ENCODE results near the gene PRKAR2A.

PRKAR2A gene

DNA sequence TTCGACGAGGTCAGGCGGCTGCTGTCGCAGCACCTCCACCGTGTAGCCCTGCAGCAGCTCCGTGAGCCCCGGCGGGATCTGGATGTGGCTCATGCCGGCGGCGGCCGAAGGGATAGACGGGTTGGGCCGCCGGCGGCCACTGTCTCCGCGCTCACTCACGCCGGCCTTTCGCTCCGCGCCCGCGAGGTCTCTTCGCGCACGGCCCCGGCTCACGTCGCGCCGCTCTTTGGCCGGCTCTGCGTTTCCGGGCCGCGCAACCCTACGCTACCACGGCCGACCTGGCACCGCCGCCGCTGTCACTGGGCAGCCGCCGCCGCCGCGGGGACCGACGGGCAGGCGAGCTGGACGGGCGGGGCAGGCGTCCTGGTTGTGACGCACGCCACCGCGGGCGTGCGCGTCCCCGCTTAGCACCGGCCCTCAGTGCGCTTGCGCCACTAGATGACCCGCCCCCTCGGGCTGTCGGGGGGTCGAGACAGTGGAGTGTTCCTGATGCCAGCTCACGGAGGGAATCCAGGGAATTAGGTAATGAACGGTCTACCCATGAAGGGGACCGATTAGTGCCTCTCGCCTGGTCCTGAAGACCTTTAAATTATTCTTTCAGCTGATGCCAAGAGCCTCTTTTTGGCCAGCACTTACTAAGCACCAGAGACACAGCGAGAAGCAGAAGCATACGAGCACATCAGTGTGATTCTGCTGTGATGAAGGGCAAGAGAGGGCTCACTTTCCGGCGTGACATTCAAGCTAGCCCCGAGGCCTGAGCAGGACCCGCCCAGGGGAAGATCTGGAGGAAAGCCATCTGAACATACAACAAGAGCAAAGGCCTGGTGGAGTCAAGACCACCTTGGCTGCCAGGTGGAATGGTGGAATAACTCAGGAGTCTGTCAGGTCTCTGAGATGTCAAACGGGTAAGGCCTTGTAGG is at the start of gene PRKAR2A:
TSS of gene PRKAR2A (minus strand) at position 371 of the 920 bp plus-strand sequence. CDS start at position 93, 278 bp downstream.
- peak; percentile 96 for DNase-seq (ENCODE audit: low spot score)

DNA sequence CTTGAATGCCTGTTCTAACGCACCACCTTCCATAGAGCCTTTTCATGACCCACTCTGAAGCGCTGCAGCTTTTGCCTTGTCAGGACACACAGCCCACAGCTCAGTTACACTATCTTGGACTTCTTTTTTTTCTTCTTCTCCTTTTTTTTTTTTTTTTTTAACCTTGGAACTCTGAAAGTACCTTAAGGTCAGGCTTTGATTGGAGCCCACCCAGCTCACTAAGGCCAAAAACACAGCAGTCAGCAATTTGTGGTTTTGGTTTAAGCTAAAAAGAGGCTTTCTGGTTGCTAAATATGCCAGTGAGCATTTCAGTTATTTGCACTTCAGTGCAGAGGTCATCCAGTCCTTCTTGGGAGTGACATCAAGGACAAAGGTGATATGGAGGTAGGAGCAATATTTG is 49.3 kb upstream of the PRKAR2A start:
- DNase-seq (ENCODE audit: low spot score), result peak; percentile 48

DNA sequence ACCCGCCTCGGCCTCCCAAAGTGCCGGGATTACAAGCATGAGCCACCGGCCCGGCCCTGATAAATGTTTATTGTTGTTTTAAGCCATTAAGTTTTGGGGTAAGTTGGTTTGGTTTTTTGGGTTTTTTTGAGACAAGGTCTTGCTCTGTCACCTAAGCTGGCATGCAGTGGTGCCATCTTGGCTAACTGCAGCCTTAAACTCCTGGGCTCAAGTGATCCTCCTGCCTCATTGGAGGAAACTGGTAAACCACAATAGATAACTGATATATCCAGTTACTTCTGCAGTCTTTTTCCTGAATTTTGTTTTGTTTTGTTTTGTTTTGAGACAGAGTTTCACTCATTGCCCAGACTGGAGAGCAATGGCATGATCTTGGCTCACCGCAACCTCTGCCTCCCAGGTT is 46.8 kb upstream of the PRKAR2A start:
- DNase-seq (ENCODE audit: low spot score), result no peak

DNA sequence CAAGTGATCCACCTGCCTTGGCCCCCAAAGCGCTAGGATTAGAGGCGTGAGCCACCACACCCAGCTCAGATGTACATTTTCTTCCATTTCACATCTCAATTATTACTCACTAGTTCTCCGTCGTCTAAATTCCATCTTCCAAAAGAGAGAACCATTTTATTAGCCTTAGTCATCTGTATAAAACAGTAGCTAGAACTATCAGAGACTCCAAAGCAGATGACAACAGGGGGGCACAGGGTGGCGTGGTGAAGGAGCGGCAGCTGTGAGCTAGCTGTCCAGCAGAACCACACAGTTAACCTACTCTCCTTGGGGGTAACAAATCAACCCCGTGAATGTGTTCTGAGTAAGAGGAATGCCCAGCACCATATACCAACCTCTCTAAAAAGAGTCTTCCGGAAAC is 43.9 kb upstream of the PRKAR2A start:
- no peak for DNase-seq (ENCODE audit: low spot score)

DNA sequence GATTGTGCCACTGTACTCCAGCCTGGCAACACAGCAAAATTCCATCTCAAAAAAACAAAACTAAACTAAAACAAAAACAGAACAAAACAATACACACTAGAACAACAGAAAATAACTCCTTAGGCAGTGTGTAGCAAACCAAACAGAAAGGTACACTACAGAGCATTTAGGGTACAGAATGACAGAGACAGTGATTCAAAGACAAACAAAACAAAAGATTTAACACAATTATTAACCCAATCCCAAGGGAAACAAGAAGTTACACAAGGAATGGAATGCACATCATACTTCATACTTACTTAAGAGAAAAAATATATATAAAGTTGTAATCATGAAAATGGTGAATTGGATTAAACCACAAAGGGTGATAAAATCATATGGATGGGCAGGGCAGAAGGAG is 38.1 kb upstream of the PRKAR2A start:
- DNase-seq (ENCODE audit: low spot score), result no peak

DNA sequence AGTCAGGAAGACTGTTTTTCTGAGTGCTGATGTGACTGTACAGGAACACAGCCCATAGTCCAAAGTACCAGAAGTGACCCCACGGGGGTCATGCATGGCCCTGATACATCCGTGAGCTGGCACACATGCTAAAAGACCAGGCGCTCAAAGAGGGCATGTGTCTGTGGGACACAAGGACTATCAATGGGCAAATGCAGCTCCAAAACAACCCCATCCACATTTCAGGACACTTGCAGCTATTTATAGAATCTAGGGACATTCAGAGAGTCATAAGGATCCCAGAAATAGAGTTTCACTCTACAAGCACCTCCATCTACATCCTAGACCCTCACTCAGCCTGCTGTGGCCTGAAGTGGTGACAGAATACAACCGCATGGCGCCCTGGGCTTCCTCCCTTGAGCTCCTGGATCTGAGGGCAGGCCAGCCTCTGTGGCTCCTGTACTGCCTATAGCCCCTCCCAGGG is 34.0 kb upstream of the PRKAR2A start:
- DNase-seq (ENCODE audit: low spot score), result no peak

DNA sequence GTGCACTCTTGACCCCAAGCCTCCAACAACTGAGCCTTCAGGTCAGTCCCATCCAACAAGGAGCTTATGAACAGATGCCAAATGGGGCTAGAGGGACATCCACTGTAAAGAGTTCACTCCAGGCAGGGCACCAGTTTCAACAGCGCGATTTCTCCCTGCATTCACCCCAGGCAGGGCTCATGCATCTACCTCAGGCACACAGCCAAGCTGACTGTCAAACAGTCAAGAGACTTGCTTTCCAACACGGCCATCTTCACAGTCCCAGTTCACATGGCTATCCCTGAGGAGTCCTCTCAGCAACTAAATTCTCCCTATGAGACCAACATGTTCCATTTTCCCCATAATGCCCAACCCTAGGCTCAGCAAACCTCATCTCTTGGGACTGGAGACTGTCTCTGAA is 33.3 kb upstream of the PRKAR2A start:
- DNase-seq (ENCODE audit: low spot score), result no peak

DNA sequence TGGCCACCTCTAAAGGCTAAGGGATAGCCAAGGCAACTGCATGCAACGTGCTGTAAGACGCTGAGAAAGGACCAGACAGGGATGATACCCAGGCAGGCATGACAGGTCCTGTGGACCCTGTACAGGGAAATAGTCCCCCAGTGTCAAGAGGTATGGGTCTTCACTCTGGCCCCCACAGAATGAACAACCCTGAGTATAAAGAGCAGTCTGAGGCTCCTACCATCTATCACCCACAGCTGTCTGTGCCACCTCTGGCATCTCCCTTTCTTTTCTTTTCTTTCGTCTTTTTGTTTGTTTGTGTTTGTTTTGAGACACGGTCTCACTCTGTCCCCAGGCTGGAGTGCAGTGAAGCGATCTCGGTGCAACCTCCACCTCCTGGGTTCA is 32.3 kb upstream of the PRKAR2A start:
- DNase-seq (ENCODE audit: low spot score), result no peak

DNA sequence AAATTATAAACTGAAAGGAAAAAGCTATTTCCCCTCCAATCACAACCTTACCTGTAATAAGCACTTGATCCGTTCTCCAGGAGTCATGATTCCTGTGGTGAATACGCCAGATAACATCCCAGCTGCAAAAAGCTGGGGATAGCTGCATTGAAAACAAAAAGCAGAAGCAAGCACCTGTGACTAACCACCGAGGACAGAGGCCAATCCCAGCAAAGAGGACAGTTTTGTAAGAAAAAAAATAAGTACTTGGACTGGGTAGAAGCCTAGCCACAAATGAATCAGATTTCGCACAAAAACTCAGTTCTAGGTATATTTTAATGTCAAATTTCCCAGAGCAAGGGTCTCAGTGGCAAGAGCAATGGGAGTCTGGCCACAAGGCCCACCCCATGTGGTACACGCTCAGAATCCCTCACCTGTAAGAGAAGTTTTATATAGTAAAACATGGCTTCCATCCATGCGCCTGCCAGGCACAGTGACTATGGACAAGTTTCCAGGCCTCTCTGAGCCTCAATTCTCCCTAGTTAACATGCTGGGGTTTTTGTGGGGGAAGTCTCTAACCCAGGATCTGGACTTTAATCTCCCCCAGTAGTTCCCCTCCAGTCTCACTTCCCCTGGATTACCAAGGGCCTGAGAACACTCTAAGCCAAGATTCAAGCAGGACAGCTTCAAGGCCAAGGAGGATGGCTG is 31.8 kb upstream of the PRKAR2A start:
- no peak for DNase-seq (ENCODE audit: low spot score)

DNA sequence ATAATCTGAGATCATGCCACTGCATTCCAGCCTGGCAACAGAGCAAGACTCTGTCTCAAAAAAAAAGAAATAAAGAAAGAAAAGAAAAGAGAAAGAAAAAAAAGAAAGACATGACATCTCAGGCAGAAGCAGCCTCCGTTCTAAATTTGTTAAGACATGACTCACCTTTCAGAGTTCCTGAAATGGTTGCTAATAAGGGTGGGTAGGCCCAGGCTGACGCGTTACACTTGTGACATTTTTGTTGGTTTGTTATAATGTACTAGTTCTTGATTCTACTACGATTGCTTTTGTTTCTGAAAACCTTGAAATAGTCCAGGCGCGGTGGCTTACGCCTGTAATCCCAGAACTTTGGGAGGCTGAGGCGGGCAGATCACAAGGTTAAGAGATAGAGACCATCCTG is 30.0 kb upstream of the PRKAR2A start:
- no peak for DNase-seq (ENCODE audit: low spot score)

DNA sequence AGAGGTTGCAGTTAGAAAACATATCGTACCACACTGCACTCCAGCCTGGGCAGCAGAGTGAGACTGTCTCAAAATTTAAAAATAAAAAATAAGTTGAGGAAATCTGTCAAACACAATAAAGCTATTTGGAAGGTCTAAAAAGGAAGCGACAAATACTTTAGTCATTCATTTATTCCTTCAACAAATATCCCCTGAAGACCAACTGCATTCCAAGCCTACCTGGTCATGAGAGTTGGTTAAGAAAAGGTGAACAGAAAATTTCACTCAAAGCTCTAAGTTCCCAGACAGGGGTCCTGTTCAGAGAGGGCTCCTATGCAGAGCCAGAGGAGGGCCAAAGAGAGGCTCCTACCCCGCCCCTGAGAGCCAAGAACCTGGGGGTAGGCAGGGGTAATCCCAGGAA is 15.4 kb upstream of the PRKAR2A start:
- no peak for DNase-seq (ENCODE audit: low spot score)

DNA sequence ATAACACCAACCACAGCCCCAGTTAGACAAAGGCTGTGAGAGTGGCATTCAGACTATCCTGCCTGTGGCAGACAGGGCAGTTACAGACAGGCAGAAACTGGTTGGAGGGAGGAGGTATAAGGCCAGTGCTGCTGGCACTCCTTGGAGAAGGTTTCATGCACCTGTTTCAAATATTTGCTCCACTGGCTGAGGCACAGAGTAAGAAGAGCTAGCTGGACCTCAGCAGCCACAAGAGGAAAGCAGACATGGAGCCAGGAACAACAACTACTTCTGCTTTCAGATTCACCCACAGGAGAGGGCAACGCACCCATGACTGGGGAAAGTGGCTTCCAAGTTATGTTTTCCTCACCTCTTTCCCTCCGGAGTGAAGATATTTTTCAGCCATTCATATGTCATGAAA is 11.5 kb upstream of the PRKAR2A start:
- no peak for DNase-seq (ENCODE audit: low spot score)

DNA sequence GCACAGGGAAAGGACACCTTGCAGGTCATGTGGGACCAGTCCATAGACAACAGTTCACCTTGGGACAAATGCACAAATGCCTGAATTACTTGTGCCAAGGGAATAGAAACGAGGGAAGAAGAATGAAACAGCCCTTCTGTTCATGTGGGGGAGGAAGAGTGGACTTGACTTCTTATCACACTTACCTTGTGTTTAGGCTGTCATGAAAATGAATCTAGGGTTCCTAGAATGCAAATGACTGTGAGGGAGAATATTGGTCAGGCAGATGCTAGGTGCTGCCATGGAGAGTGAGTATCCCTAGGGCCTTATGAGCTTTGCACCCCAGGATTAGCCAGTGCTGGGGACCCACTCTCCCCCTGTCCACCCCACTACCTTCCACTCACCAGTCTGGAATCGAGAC is 11.0 kb upstream of the PRKAR2A start:
- no peak for DNase-seq (ENCODE audit: low spot score)

DNA sequence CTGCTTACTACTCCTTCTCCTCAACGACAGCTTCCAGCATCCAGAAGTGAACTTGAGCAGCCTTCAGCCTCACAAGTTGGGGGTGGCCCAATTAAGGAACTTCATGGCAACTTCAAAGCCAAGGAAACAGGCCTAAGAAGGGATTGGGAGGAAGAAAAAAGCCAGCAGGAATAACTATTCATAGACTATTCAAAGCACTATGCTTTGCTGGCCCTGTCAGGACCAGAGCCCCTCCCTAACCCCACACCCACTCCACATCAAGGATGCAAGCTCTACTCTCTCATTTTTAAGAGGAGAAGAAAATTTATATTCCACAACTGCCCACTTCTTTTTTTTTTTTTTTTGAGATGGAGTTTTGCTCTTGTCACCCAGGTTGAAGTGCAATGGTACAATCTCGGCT is 10.0 kb upstream of the PRKAR2A start:
- no peak for DNase-seq (ENCODE audit: low spot score)

DNA sequence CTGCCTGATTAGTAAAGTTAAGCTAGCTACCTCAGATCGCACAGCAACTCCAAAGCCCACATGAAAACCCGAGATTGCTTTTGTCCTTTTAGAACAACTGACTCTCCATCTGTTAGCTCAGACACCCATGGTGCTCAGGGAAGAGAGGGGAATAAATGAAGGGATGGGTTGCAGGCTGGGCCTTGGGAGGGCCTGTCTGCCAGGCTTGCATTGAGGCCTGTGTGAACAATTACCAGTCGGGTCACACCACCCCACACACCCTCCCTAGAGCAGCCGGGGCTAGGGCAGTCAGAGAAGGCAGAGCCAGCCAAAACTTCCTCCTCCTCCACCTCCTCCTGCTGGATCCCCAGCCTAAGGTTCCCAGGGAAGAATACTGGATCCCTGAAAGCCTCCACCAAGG is 8.8 kb upstream of the PRKAR2A start:
- DNase-seq (ENCODE audit: low spot score), result no peak

DNA sequence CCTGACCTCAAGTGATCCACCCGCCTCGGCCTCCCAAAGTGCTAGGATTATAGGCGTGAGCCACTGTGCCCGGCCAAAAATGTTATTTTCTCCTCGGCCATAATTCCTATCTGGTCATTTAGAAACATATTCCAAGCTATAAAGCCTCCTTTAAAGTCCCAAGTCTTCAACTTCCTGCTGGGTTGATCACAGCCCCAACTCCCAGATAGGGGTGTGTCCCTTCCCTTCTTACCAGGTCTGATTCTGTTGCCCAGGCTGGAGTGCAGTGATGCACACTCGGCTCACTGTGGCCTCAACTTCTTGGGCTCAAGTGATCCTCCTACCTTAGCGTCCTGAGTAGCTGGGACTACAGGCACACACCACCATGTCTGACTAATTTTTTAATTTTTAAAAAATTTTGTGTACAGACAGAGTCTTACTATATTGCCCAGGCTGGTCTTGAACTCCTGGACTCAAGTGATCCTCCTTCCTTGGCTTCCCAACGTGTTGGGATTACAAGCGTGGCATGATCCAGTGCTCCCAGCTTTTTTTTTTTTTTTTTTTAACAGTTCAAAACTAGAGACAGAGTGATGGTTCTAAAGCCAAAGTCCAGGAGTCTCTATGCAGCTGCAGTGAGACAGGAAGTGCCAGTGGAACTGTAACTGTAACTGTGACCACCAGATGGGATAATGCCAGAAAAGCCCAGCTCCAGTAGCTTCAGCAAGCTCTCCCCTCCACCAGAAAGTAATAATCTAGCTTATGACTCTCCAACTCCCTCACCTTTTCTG is 8.2 kb upstream of the PRKAR2A start:
- DNase-seq (ENCODE audit: low spot score), result no peak

DNA sequence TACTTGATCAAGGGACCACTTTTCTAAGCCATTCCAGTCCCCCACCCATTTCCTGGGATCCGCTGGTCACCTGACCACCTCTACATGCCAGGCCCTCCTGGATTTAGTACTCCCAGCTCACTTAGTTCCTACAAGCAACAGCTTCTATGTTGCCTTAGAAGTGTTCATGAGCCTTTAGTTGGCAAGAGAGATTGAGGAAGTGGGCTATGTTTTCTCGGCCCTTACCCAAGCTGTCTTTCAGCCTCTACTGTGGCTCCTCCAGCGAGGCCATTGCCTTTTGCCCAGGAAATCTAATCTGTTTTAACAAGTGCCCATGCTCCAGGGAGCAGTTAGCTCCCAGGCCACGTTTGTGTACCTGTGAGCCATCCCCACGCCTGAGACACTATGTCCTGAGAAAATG is 4.5 kb upstream of the PRKAR2A start:
- DNase-seq (ENCODE audit: low spot score), result no peak

DNA sequence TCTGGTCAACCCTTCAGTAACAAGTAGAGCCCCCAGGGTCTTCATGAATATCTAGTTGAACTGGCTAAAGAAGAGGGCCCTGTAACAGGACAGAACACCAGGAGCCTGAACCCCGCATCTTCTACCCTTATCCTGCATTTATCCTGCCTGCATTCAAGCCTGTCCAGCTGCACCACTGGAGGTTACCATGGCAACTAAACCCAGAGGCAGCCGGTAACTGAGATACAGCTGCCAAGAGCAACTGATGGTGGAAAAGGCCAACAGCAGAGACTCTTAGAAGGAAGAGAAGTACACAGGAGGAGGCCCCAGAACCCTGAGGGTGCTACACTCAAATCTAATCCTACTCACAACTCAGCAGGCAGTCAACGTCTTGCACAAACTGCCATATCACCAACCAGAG is 3.7 kb upstream of the PRKAR2A start:
- DNase-seq (ENCODE audit: low spot score), result no peak

DNA sequence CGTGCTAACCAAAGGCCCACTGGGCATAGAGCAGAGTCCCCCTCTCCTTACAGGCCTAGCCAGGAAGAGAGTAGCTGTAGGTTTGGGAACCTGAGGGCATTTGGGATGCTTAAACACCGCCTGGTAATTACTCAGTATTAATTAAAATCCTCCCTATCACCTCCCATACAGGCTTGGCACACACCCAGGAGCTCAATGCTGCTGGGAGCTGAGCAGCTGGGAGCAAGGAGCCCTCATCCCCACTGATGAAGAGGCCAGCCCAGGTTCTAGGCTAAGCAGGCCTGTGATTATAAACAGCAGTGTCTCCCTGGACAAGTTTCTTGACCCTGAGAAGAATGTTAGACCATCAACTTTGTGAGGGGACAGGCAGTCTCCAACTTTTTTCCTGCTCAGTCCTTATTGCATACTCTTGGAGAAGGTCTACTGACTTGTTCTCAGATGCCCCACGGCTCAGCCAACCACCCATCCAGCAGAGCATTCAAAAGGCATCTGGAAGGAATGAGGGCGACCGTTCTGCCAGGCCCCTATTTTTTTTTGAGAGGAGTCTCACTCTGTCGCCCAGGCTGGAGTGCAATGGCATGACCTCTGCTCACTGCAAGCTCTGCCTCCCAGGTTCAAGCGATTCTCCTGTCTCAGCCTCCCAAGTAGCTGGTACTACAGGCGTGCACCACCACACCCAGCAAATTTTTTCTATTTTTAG is 1.3 kb upstream of the PRKAR2A start:
- DNase-seq (ENCODE audit: low spot score), result no peak

DNA sequence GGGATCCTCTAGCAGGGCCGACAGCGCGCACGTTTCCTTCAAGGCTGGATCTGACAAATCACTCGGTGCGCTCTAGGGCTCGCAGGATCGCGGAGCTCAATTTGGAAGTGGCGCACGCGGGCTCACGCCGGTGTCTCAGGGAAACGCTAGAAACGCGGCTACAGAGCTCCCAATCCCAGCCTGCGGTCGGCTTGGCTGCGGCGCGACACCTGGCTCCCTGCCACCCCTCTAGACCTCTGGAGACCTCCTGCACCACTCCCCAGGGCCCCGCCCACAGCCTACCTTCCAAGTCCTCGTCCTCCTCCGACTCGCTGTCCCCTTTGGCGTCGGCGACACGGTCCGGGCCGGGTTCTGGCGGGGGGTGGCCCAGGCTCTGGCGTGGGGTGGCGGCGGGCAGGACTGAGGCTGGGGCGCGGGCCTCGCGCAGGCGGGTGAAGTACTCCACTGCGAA is 596 bp downstream of the PRKAR2A start:
- DNase-seq (ENCODE audit: low spot score), result peak; percentile 72

DNA sequence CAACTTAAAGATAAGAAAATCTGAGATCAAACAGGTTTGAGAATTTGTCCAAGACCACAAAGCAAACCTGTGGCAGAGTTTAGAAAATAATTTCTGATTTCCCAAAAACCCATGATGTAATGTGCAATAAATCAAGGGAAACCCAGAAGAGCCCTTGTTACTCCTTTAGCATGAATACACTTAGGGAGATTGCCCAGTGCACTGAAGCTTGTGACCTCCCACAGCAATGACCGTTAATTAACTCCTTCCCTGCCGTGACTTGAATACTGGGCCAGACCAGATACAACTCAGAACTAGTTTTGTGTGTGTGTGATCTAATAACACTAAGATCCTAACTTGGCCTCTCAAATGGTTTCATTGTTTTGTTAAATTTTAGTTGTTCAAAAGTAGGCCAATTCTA is 2.5 kb downstream of the PRKAR2A start:
- no peak for DNase-seq (ENCODE audit: low spot score)

DNA sequence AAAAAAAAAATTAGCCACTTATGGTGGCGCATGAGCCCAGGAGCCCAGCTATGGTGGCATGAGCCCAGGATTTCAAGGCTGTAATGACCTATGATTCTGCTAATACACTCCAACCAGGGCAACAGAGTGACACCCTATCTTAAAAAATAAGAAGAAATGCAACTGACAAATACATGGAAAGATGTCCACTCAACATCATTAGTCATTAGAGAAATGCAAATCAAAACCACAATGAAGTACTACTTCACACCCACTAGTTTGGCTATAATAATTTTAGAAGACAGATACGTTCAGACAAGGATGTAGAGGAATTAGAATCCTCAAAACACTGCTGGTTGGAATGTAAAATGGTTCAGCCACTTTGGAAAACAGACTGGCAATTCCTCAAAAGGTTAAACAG is 10.5 kb downstream of the PRKAR2A start:
- DNase-seq (ENCODE audit: low spot score), result no peak
